Spleen (tissue), 7 donors: Measurements from ENCODE around the gene PCBD2.

ENCODE experiments used
- CTCF ChIP-seq, 11 experiments: fragments of 200-600 bp in 7 of 11; fragments of 450-650 bp in 4 of 11; sonication (generic) in 4 of 11; IDR thresholded peaks in 8 of 11; conservative IDR thresholded peaks in 3 of 11; 1 replicate in 7 of 11; 2 replicates in 4 of 11; pipeline versions ENCODE4 v1.4.0 to v1.8.0; 2016 to 2021; ENCODE audit warnings: antibody characterized with exemption in 11 of 11, inconsistent platforms in 4 of 11, mild to moderate bottlenecking in 1 of 11
- POLR2A ChIP-seq, 3 donors: fragments of 450-650 bp; IDR thresholded peaks; one replicate each; pipeline ENCODE4 v1.5.1; 2017; ENCODE audit warnings: antibody characterized with exemption in 3 of 3, mild to moderate bottlenecking in 1 of 3
- POLR2AphosphoS5 ChIP-seq, 3 donors: sonication (generic); formaldehyde crosslinking; IDR thresholded peaks; one replicate each; pipeline ENCODE4 v1.5.1; 2017; ENCODE audit warnings: antibody characterized with exemption in 3 of 3
- donor health status: DM: no; HTN: no; CAD: no; lungs with moderate emphysema.
- donor health status: DM: no; HTN: no; CAD: no.
- donor health status: DM: no; HTN: no; CAD: no.

- TF ChIP-seq CTCF (IDR thresholded peaks at IDR 0.05 in 8 of 11, conservative IDR thresholded peaks at IDR 0.05 in 3 of 11) (no peak), POLR2AphosphoS5 (IDR thresholded peaks at IDR 0.05) (no peak), POLR2A (IDR thresholded peaks at IDR 0.05) (no peak)
These were observed 62.7 kb downstream of the PCBD2 start, which contains the start of gene CATSPER3 for GRCh38 chr5:134967607-134968006.
